Ascending aorta (tissue), 2 donors: Measurements from ENCODE around the gene PRMT2. TPM values are rescaled to one million over a fixed set of nuclear protein-coding genes. Genes with fewer than 3 reads are reported as not detected.

ENCODE experiments used
- DNase-seq, 2 donors: peaks; one replicate each; pipeline ENCODE4 v3.0.0-alpha.2; 2019; ENCODE audit warnings: low spot score in 2 of 2
- H3K27ac ChIP-seq, 2 donors: fragments of 200-600 bp; sonication (generic); one replicate each; pipeline ENCODE4 v1.5.1; 2016 to 2017; ENCODE audit warnings: mild to moderate bottlenecking in 1 of 2
- H3K27me3 ChIP-seq: fragments of 200-600 bp; sonication (generic); one replicate; pipeline ENCODE4 v1.5.1; 2017
- H3K36me3 ChIP-seq, 2 donors: fragments of 200-600 bp; sonication (generic); one replicate each; pipeline ENCODE4 v1.5.1; 2016
- H3K4me1 ChIP-seq, 2 donors: fragments of 200-600 bp; sonication (generic); one replicate each; pipeline ENCODE4 v1.5.1; 2016 to 2017; ENCODE audit warnings: mild to moderate bottlenecking in 1 of 2
- H3K4me3 ChIP-seq, 2 donors: fragments of 200-600 bp; sonication (generic); one replicate each; pipeline ENCODE4 v1.5.1; 2016 to 2017; ENCODE audit warnings: mild to moderate bottlenecking in 1 of 2
- H3K9me3 ChIP-seq, 2 donors: fragments of 200-600 bp; sonication (generic); one replicate each; pipeline ENCODE4 v1.5.1; 2016
- CTCF ChIP-seq, 3 experiments: fragments of 200-600 bp in 2 of 3; fragments of 450-650 bp in 1 of 3; sonication (generic) in 2 of 3; IDR thresholded peaks; one replicate each; pipeline ENCODE4 v1.5.1; 2016 to 2019; ENCODE audit warnings: antibody characterized with exemption in 3 of 3, mild to moderate bottlenecking in 1 of 3, moderate library complexity in 1 of 3
- intact Hi-C: fragments of 100-400 bp; cut with DNase I; formaldehyde crosslinking; loops from one replicate; pipeline ENCODE4 v1.15.1; 2023
- total RNA-seq: library from RNA; depleted of rRNA; stranded (reverse); fragments of >200 nt; gene quantifications from one replicate; pipeline ENCODE4 v1.1.0, GENCODE V29; 2016

PRMT2 gene
- total RNA-seq, 1 donor from 2014 or later = 23.3 TPM

GRCh38 chr21:46633566-46633965 lies 1.9 kb upstream of the PRMT2 start:
- TF ChIP-seq CTCF (IDR thresholded peaks at IDR 0.05) = no peak
- Histone ChIP-seq H3K27ac (no peak overlapping the region), H3K36me3 (no peaks in the 10 kb centered on the region), H3K4me1 (peaks cover 0 to 20% of the 10 kb centered on the region in 2 donors), H3K27me3 (no peaks in the 10 kb centered on the region), H3K9me3 (no peaks in the 10 kb centered on the region), H3K4me3 (no peak overlapping the region)
- intact Hi-C loops = no loop called here
- DNase-seq = no peak

- H3K4me1 ChIP-seq = peaks cover 3 to 20% of the 10 kb centered on the region in 2 donors
- no peak for TF ChIP-seq CTCF (IDR thresholded peaks at IDR 0.05)
These were observed 1.0 kb upstream of the PRMT2 start for GRCh38 chr21:46634427-46634826.

GRCh38 chr21:46634966-46635323 lies 529 bp upstream of the PRMT2 start:
- peaks cover 3 to 20% of the 10 kb centered on the region in 2 donors for H3K4me1 ChIP-seq

More at GRCh38 chr21:46634427-46634826, 1.0 kb upstream of the PRMT2 start:
- no peak for DNase-seq
- Histone ChIP-seq H3K27ac (peak overlapping the region; percentile 98 to 99), H3K4me3 (peak overlapping the region; percentile 69 to 90), H3K36me3 (no peaks in the 10 kb centered on the region), H3K9me3 (no peaks in the 10 kb centered on the region), H3K27me3 (no peaks in the 10 kb centered on the region)
- intact Hi-C loops = no loop called here

GRCh38 chr21:46636181-46636512 lies 673 bp downstream of the PRMT2 start:
- peak overlapping the region; percentile 69 to 90 for H3K4me3 ChIP-seq
- H3K27me3 ChIP-seq = no peaks in the 10 kb centered on the region
- H3K36me3 ChIP-seq = peaks cover 2% of the 10 kb centered on the region in 2 donors
- no peak for TF ChIP-seq CTCF (IDR thresholded peaks at IDR 0.05)
- peak overlapping the region; percentile 98 to 99 for H3K27ac ChIP-seq
- H3K9me3 ChIP-seq = no peaks in the 10 kb centered on the region
- no peak for DNase-seq
- peaks cover 3 to 20% of the 10 kb centered on the region in 2 donors for H3K4me1 ChIP-seq
- intact Hi-C loops = no loop called here

More at GRCh38 chr21:46634966-46635323, 529 bp upstream of the PRMT2 start:
- Histone ChIP-seq H3K27ac (peak overlapping the region; percentile 98 to 99), H3K4me3 (peak overlapping the region; percentile 69 to 90), H3K27me3 (no peaks in the 10 kb centered on the region), H3K36me3 (no peaks in the 10 kb centered on the region), H3K9me3 (no peaks in the 10 kb centered on the region)
- intact Hi-C loops = no loop called here
- TF ChIP-seq CTCF (IDR thresholded peaks at IDR 0.05) = peak in 1 of 3 experiments; percentile 32
- peak in 1 of 2 donors; percentile 85 for DNase-seq

GRCh38 chr21:46636550-46637285 lies 1.2 kb downstream of the PRMT2 start:
- intact Hi-C loops = no loop called here
- peaks cover 6 to 8% of the 10 kb centered on the region in 2 donors for H3K36me3 ChIP-seq
- no peak for DNase-seq
- no peaks in the 10 kb centered on the region for H3K9me3 ChIP-seq
- peak overlapping the region; percentile 98 to 99 for H3K27ac ChIP-seq
- H3K4me1 ChIP-seq = peaks cover 3 to 20% of the 10 kb centered on the region in 2 donors
- no peak for TF ChIP-seq CTCF (IDR thresholded peaks at IDR 0.05)
- H3K27me3 ChIP-seq = no peaks in the 10 kb centered on the region
- H3K4me3 ChIP-seq = peak overlapping the region; percentile 69 to 90
